Panc1 (cell line): Measurements from ENCODE around the gene EEF1AKMT1. TPM values are rescaled to one million over a fixed set of nuclear protein-coding genes. Genes with fewer than 3 reads are reported as not detected.
"Not testable (repeated sequence)": the region's sequence is repeated elsewhere in the genome, so short reads cannot be mapped to it uniquely, and the experiment has no call there.

Experiments
- ATAC-seq: fragments of 200-7000 bp; cut with Tn5 transposase; 2 replicates; pipeline ENCODE4 v1.9.1; 2020; ENCODE audit warnings: mild to moderate bottlenecking, moderate library complexity
- BruUV-seq: library from RNA; stranded (reverse); fragments of 400-500 nt; replicated peaks from 2 replicates; lab custom pipeline; 2021; lab: Mats Ljungman, UMichigan
- CTCF ChIA-PET: fragments of 300-600 bp; sonication (Branson Sonifier 250); formaldehyde crosslinking; loops from one replicate; lab custom pipeline; 2022; ENCODE audit warnings: antibody characterized with exemption; lab: Charles Lee
- POLR2A ChIA-PET: fragments of 300-600 bp; sonication (Branson Sonifier 250); formaldehyde crosslinking; loops from one replicate; lab custom pipeline; 2022; ENCODE audit warnings: antibody characterized with exemption; lab: Charles Lee
- DNase-seq: peaks from one replicate; pipeline ENCODE4 v3.0.0-alpha.2; 2010; ENCODE audit warnings: low read depth, low spot score
- H3K27ac ChIP-seq: 2 replicates; pipeline ENCODE4 v1.5.1; 2011; ENCODE audit warnings: mild to moderate bottlenecking, low read length, inconsistent platforms
- H3K27me3 ChIP-seq: fragments of 200-500 bp; sonication (Bioruptor generic); 2 replicates; pipeline ENCODE4 v1.6.0; 2014; ENCODE audit warnings: low read length, inconsistent platforms; ENCODE audit not compliant: control insufficient read depth, insufficient read depth
- H3K36me3 ChIP-seq: fragments of 200-500 bp; sonication (Bioruptor generic); 2 replicates; pipeline ENCODE4 v1.5.1; 2014; ENCODE audit warnings: inconsistent platforms, mild to moderate bottlenecking, low read length, moderate library complexity; ENCODE audit not compliant: control insufficient read depth, insufficient read depth
- H3K4me1 ChIP-seq: 2 replicates; pipeline ENCODE4 v1.5.1; 2011; ENCODE audit warnings: inconsistent platforms, mild to moderate bottlenecking, low read length, moderate library complexity; ENCODE audit not compliant: control insufficient read depth, insufficient read depth
- H3K4me3 ChIP-seq, 2 experiments: 2 replicates each; pipeline ENCODE4 v1.5.1; 2011 to 2012; ENCODE audit warnings: low read depth in 2 of 2, low read length in 2 of 2, mild to moderate bottlenecking in 2 of 2, inconsistent platforms in 1 of 2, moderate library complexity in 1 of 2
- H3K9me3 ChIP-seq: fragments of 200-500 bp; sonication (Bioruptor generic); 2 replicates; pipeline ENCODE4 v1.5.1; 2014; ENCODE audit warnings: low read depth, mild to moderate bottlenecking, inconsistent platforms, low read length, moderate library complexity; ENCODE audit not compliant: control insufficient read depth, insufficient read depth
- POLR2AphosphoS5 ChIP-seq: IDR thresholded peaks from 2 replicates; pipeline ENCODE4 v1.6.1; 2012; ENCODE audit warnings: mild to moderate bottlenecking, low read depth, low read length, moderate library complexity
- SIN3A ChIP-seq: IDR thresholded peaks from 2 replicates; pipeline ENCODE4 v1.6.1; 2012; ENCODE audit warnings: low read depth, mild to moderate bottlenecking, low read length, moderate library complexity, borderline replicate concordance; ENCODE audit not compliant: insufficient read depth
- TCF7L2 ChIP-seq: IDR thresholded peaks from 2 replicates; pipeline ENCODE4 v1.6.1; 2011; ENCODE audit warnings: mild to moderate bottlenecking, low read depth, low read length, inconsistent platforms
- in situ Hi-C: cut with HindIII; loops from 2 replicates; pipeline ENCODE4 v1.10.0; 2016; ENCODE audit warnings: low sequenced_read_pairs, low pct_unique_long_range_greater_than_20kb
- intact Hi-C: fragments of 100-400 bp; cut with micrococcal nuclease; formaldehyde crosslinking; loops from one replicate; pipeline ENCODE4 v1.10.0; 2022; ENCODE audit not compliant: unreplicated experiment
- total RNA-seq: library from RNA; stranded (reverse); gene quantifications from one replicate; pipeline ENCODE4 v1.2.1, GENCODE V29; 2021; ENCODE audit not compliant: unreplicated experiment
- TF ChIP-seq, protein P1 (sequence below), 2 experiments: IDR thresholded peaks; 2 replicates each; pipeline ENCODE4 v1.6.1; 2011 to 2012; ENCODE audit warnings: low read depth in 2 of 2, control low read depth in 1 of 2, low read length in 1 of 2, mild to moderate bottlenecking in 1 of 2, moderate library complexity in 1 of 2; ENCODE audit not compliant: insufficient read depth in 1 of 2
- TF ChIP-seq, protein P2 (sequence below): fragments of 450-650 bp; IDR thresholded peaks from 2 replicates; pipeline ENCODE4 v1.5.1; 2017; ENCODE audit warnings: mild to moderate bottlenecking

EEF1AKMT1 gene
- total RNA-seq, 1 experiment from 2014 or later: 5.4 TPM

DNA sequence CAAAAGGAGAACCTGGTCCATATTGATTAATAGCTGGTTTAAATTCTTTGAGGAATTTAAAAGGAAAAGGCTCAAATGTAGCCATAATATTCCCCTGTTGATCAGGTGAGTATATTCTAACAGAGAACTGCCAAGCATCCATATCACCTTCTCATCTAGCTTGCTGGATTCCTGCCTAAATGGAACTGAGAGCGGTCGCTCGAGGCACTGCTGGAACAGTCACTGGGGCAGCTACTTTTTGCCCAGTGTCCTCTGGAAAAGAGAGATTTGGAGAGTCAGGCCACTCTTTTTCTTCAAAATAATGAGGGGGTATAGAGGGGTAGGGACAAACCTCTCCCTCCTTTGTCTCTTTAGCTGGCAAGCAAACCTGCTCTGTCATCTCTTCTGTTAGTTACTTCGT, 89.7 kb downstream of the EEF1AKMT1 start:
- DNase-seq: no peak
- CTCF ChIA-PET: no interaction called here
- intact Hi-C loops: no loop called here
- H3K27ac ChIP-seq: no peak overlapping the region
- no TSS peak for BruUV-seq
- H3K36me3 ChIP-seq: no peaks in the 10 kb centered on the region
- no peaks in the 10 kb centered on the region for H3K4me1 ChIP-seq
- no peaks in the 10 kb centered on the region for H3K27me3 ChIP-seq
- H3K4me3 ChIP-seq: no peak overlapping the region
- in situ Hi-C loops: no loop called here
- no peak for TF ChIP-seq SIN3A
- TF ChIP-seq, protein P1, sequence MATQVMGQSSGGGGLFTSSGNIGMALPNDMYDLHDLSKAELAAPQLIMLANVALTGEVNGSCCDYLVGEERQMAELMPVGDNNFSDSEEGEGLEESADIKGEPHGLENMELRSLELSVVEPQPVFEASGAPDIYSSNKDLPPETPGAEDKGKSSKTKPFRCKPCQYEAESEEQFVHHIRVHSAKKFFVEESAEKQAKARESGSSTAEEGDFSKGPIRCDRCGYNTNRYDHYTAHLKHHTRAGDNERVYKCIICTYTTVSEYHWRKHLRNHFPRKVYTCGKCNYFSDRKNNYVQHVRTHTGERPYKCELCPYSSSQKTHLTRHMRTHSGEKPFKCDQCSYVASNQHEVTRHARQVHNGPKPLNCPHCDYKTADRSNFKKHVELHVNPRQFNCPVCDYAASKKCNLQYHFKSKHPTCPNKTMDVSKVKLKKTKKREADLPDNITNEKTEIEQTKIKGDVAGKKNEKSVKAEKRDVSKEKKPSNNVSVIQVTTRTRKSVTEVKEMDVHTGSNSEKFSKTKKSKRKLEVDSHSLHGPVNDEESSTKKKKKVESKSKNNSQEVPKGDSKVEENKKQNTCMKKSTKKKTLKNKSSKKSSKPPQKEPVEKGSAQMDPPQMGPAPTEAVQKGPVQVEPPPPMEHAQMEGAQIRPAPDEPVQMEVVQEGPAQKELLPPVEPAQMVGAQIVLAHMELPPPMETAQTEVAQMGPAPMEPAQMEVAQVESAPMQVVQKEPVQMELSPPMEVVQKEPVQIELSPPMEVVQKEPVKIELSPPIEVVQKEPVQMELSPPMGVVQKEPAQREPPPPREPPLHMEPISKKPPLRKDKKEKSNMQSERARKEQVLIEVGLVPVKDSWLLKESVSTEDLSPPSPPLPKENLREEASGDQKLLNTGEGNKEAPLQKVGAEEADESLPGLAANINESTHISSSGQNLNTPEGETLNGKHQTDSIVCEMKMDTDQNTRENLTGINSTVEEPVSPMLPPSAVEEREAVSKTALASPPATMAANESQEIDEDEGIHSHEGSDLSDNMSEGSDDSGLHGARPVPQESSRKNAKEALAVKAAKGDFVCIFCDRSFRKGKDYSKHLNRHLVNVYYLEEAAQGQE (IDR thresholded peaks at IDR 0.05; ENCODE audit: insufficient read depth in 1 of 2, low read depth in 2 of 2, low read length in 1 of 2): no peak
- no peak for TF ChIP-seq POLR2AphosphoS5
- TF ChIP-seq, protein P2, sequence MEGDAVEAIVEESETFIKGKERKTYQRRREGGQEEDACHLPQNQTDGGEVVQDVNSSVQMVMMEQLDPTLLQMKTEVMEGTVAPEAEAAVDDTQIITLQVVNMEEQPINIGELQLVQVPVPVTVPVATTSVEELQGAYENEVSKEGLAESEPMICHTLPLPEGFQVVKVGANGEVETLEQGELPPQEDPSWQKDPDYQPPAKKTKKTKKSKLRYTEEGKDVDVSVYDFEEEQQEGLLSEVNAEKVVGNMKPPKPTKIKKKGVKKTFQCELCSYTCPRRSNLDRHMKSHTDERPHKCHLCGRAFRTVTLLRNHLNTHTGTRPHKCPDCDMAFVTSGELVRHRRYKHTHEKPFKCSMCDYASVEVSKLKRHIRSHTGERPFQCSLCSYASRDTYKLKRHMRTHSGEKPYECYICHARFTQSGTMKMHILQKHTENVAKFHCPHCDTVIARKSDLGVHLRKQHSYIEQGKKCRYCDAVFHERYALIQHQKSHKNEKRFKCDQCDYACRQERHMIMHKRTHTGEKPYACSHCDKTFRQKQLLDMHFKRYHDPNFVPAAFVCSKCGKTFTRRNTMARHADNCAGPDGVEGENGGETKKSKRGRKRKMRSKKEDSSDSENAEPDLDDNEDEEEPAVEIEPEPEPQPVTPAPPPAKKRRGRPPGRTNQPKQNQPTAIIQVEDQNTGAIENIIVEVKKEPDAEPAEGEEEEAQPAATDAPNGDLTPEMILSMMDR: no peak
- TF ChIP-seq TCF7L2: no peak
- ATAC-seq: no peak
- H3K9me3 ChIP-seq: no peaks in the 10 kb centered on the region
- POLR2A ChIA-PET: no interaction called here

DNA sequence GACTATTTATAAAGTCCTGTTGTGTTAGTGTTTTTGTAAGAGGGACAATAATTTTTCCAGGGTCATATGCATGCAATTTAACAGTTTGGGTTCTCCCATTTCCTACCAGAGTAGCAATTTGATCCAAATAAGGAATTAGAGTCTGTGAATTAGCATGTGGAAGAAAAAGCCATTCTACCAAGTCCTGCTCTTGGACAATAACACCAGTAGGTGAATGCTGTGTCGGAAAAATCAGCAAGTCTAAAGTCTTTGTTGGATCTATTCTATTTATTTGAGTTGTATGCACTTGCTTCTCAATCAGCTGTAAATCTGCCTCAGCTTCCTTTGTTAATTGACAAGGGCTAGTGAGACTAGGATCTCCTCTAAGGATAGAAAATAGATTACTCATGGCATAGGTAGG, 91.7 kb downstream of the EEF1AKMT1 start:
- Histone ChIP-seq H3K36me3 (no peaks in the 10 kb centered on the region), H3K9me3 (no peaks in the 10 kb centered on the region), H3K27me3 (no peaks in the 10 kb centered on the region), H3K4me3 (no peak overlapping the region), H3K4me1 (no peaks in the 10 kb centered on the region), H3K27ac (no peak overlapping the region)
- DNase-seq (no peak), ATAC-seq (no peak)
- intact Hi-C loops (no loop called here), in situ Hi-C loops (no loop called here)
- POLR2A ChIA-PET: no interaction called here
- no TSS peak for BruUV-seq
- no peak for TF ChIP-seq TCF7L2
- TF ChIP-seq, protein P2: no peak
- TF ChIP-seq, protein P1 (IDR thresholded peaks at IDR 0.05; ENCODE audit: insufficient read depth in 1 of 2, low read depth in 2 of 2, low read length in 1 of 2): no peak
- CTCF ChIA-PET: no interaction called here

DNA sequence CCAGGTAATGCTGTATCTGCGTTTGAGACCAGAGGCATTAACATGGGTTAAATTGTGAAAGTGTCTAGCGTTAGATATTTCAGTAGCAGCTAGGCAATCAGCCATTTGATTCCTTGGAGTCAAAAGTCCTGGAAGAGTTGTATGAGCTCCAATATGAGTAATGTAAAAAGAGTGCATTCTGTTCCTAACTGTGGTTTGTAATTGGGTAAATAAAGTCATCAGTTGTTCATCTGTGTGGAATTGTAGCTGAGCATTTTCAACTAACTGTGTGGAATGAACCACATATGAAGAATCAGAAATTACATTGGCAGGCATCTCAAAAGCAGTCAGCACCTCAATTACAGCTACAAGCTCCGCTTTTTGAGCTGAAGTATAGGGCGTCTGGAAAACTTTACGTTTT, 92.3 kb downstream of the EEF1AKMT1 start:
- in situ Hi-C loops, ATAC-seq, intact Hi-C loops, H3K4me3 ChIP-seq, H3K27me3 ChIP-seq, H3K36me3 ChIP-seq, DNase-seq, POLR2A ChIA-PET, H3K9me3 ChIP-seq, BruUV-seq, H3K4me1 ChIP-seq, H3K27ac ChIP-seq, CTCF ChIA-PET: not testable (repeated sequence)
